ENCODE measurements around the gene FBXW12.
"Not testable (repeated sequence)": the region's sequence is repeated elsewhere in the genome, so short reads cannot be mapped to it uniquely, and the experiment has no call there.

Gene FBXW12

DNA sequence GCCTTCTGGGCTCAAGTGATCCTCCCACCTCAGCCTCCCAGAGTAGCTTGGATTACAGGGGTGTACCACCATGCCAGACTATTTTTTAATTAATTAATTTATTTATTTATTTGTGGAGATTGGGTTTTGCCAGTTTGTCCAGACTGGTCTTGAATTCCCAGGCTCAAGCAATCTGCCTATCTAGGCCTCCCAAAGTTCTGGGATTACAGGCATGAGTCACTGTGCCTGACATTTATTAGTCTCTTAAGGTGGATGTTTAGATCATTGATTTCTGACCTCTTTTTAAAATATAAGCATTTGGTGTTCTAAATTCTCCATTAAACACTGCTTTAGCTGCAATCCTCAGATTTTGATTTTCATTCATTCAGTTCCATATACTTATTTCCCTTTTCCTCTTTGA, 15.6 kb downstream of the FBXW12 start:
- no peak for DNase-seq

DNA sequence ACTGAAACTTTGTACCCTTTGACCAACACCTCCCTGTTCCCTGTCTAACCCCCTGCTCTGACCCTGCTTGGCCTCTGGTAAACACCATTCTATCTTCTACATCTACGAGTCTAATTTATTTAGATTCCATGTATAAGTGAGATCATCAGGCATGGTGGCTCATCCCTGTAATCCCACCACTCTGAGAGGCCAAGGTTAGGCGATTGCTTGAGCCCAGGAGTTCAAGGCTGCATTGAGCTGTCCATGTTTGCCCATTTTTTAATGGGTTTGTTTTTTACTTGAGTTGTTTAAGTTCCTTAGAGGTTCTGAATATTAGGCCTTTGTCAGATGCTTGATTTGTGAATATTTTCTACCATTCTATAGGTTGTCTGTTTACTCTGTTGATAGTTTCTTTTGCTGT, 16.9 kb downstream of the FBXW12 start:
- DNase-seq: no peak

DNA sequence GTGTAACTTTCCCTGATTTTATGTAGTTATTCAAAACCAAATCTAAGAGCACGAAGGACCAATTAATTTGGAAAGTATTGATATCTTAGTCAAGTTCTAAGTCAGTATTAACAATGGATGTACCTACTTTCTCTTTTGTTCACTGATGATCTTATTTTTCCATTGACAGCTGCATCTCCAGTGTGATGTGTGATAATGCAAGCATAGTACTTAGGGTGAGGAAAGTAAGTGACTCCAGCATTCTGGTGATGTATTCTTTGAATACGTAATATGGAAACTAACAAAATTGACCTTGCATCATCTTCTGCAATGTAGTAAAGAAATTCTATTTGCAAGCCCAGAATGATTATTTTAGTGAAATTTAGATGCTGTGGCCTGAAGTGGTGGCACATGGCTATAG, 22.4 kb downstream of the FBXW12 start:
- DNase-seq: no peak

DNA sequence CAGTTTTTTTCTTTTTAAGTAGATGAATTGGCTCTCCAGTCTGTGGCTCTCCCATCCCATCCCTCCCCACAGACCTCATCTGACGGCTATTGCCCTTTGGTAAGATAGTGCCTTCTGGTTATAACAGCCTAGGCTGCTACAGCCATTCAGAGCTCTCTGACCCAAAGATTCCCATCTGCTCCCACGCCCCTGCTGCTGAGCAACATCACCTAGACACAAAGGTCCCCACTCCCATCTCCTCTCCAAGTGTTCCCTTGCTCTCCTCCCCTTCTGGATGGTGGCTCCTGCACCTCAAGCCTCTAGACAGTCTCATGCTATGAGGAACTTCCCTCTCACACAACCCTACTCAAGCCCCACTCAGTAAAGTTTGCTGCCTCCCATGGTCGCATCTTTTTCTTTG, 23.7 kb downstream of the FBXW12 start:
- no peak for DNase-seq

DNA sequence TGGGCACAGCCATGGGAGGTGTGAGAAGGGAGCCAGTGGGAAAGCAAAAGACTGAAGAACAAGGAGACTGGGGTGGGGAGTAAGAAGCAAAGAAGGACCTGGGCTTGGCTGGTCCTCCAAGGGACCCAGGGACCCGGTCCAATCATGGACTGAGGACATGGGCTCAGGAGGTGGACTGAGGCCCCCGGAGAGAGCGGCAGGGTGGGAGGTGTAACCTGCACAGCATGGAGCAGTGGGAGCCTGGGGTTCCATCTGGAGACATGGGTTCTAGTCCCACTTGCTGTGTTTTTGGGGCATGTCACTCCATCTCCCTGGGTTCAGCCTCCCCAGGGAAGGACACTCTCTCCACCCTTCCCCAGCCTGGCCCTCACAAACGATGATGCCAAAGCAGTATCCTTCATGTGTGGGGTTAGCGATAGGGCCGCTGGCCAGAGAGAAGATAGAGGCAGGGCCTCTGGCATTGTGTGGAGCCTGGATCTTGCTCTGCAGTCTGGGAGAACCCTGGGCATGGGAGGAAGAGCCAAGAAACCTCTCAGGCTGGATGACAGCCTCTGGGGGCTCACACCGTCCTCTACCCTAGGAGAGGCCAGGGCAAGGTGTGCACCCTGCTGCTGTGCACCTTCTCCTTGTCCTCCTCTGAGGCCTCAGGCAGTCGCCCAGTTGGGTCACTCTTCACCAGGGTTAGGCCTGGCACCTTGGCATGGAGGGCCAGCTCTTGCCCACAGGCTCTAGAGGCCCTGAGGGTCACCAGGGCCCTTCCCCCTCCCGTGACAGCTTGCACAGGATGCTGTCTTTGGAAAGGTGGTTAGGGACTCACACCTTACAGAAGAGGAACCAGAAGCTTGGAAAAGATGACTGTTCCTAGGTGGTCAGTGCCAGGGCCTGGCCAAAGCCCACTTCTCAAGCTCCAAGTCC, 26.0 kb downstream of the FBXW12 start:
- no peak for DNase-seq

DNA sequence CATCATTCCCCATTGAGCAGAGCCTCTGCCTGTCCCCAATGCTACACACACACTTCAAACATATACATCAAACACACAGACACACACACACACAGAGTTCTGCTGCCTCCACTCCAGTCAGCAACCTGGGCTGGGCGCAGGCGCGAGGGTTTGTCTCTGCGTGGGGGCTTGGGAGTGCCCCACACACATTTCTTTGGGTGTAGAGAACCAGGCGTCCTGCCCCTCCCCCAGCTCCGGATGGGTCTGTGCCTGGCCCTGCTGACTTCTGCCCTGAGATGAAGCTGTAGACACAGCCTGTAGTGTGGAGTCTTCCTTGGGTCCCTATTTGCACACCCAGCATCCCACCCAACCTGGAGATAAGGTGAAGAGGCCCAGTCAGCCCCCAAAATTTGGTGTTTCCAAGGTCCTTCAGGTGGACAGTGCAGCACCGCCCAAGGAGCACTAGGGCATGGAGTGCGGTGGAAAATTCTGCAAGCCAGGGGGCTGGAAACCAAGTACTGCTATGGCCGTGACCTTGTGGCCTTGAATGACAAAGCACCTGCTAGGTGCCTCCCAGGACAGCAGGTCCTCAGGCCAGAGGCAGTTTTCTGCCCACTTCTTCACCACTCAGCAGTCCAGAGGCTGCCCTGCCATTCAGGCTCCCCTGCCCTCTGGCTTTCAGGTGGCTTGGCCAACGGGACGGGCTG, 26.8 kb downstream of the FBXW12 start:
- DNase-seq: no peak

DNA sequence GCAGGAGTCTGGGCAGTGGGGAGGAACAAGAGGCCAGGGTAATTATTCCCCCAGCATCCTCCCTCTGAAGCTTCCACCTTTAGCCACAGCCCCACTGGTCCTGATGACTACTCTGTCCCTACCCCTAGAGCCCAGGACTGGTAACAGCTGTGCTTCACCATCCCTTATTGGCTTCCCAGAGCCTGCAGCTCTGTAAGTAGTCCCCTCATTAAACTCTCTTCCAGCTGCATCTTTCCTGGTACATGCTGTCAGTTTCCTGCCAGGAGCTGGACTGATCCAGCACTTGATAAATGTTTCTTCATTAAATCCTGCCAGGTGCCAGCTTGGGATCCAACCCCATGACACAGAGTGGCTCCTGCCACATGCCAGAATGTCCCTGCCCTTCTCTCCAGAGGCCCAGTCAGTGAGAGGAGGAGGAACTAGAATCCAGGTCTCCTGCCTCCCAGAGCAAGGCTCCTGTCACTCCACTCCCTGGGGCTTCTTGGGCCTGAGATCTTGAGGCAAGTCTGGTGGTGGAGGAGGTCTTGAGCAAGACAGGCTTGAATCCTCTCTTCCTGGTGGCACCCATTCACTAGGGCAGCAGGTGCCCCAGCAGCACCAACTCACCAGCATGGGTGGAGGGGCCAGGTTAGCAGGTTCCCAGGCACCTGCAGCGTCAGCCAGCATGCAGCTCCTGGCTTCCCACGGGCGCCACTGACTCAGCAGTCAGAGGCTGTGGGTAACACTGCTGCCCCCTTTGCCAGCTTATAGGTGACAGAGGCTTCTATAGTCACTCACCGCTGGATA, 27.6 kb downstream of the FBXW12 start:
- no peak for DNase-seq

DNA sequence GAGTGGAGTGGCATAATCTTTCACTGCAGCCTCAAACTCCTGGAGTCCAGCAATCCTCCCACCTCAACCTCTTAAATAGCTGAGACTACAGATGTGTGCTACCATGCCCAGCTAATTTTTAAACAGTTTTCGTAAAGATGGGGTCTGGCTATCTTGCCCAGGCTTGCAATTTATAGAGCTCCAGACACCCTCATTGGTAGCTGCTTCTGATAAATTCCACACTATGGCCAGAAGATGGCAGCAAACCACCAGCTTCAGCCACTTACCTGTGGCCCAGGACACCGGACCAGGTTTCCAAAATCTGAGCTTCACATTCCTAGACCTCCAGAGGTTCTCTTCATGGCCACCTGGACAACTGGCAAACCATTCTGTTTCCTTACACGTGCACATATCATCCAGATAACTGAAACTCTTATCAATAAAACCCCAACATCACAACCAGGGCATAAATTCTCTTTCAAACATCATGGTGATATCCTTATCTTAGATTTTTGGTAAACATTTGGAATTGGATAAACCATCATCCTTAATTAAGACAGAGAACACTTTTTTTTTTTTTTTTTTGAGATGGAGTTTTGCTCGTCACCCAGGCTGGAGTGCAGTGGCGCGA, 28.9 kb downstream of the FBXW12 start:
- peak; percentile 61 to 74 (median 72) for DNase-seq

DNA sequence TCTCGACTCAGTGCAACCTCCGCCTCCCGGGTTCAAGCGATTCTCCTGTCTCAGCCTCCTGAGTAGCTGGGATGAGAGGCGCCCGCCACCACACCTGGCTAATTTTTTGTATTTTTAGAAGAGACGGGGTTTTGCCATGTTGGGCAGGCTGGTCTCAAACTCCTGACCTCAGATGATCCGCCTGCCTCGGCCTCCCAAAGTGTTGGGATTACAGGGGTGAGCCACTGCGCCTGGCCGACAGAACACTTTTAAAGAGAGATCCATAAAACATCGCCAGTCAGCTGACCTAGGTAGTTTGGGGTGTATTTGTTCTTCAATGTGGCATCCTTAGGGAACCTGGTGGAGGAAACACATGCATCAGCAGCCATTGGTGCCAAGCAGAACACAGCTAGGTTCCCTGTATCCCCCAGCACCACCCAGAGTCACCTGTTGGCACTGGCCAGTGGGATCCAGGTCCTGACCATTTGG, 29.4 kb downstream of the FBXW12 start:
- not testable (repeated sequence) for DNase-seq

DNA sequence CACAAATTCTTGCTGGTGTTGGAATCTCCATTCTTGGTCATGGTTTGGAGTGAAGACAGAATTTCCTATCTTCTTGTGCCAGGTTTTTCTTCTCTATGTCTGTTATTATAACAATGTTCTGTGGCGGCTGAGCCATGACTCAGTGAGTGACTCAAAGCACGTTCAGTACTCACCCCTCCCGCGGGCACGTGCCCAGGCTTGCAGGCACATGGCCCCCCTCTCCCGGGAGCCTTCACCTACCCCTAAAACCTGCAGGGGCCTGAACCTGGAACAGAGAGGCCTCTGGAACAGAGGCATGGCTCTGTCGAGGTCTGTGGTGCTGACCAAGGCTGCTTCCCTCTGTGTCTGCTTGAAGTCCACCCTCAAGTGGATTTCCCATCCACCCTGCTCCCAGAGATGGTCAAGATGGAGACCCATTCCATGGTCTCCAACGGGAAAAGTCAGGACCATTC, 30.3 kb downstream of the FBXW12 start:
- DNase-seq: no peak

DNA sequence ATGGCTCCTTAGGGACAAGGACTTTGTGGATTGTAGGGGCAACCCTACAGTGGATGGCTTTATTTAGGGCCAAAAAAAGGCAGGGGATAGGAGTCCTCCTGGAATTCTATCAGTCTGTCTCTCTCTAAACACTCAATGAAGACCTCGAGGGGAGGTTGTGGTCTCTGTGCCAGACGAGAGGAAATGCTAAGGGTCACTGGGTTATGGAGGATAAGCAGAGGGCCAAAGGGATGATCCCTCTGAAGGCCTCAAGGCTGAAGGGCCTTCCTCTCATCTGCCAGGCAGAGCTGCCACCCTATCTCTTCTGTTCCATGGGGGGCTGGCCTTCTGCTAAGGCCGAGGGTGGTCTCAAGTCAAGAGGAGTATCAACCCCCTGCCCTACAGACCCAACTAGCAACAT, 30.9 kb downstream of the FBXW12 start:
- DNase-seq: no peak

DNA sequence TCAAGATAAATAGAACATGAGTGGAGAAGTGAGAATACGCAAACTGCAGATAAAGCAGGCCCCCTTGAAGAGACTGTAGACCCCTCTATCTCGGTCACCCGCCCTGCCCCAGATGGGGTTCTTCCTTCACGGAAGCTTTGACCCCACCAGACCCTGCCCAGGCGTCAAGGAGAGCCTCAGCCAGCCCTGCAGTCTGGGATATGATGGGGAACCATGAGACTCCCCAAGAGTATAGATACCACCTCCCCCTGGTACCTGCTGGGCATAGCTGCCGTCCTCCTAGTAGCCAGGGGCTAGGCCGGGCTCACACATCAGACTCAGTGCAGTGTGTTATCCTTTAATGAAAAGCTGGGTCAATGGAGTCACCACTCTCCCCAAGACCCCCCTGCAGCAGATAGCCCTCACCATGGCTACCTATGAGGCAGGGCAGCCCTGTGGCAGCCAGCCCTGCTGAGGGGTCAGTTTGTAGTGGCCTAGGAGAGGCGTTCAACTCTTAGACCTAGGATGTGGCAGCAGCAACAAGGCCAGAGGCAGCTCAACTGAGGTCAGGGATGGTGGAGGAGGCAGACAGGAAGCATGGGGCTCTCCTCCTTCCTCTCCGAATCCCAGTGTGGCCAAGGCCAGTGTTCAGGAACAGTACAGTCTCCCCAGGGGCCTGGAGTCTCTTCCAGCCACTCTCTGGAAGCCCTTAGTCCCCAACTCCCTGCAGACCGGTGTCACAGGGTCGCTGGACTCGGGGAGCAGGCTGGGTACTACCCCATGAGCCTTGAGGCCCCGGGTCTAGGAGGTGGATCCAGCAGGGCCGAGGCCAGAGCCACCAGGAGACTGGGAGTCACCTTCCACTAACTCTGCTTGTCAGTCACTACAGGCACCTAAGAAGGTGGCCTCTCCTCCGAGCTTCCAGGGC, 31.8 kb downstream of the FBXW12 start:
- DNase-seq: no peak

DNA sequence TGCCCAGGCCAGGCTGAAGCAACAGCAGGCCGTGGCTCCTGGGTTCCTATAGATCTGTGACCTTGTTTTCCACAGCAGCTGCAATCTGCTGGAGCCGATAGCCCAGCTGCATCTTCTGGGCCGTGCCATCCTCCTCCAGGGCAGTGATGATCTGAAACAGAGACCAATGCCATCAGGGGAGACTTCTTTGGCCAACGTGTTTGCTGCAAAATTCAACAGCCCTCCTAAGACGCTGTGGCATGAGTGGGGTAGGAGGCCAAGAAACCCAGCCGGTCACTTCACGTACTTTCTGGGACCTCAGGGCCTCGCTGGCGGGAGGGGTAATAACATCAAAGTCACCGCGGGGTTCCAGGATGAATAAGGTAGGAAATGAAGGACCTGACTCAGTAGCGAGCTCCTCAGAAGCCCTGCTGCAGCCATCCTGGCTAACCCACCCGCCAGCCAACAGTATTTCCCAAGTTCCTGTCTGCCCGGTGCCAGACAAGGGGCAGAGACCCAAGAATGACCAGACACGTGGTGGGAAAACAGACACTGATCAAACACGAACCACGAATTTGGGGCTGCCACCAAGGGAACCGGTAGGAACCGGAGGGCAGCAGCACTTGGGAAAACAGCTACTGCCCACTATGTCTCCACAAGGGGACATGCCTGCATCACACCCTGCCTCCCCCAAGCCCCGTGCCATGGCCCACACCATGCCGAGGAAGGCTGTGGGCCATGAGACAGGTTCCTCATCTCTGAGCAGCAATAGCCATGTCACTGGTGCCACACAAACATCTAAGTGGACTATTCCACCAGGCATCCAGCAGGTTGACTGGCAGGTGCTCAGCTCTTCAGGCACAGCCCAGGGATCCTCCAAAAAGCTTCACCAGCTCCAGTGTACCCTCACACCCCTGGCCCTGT, 32.7 kb downstream of the FBXW12 start:
- DNase-seq: no peak

DNA sequence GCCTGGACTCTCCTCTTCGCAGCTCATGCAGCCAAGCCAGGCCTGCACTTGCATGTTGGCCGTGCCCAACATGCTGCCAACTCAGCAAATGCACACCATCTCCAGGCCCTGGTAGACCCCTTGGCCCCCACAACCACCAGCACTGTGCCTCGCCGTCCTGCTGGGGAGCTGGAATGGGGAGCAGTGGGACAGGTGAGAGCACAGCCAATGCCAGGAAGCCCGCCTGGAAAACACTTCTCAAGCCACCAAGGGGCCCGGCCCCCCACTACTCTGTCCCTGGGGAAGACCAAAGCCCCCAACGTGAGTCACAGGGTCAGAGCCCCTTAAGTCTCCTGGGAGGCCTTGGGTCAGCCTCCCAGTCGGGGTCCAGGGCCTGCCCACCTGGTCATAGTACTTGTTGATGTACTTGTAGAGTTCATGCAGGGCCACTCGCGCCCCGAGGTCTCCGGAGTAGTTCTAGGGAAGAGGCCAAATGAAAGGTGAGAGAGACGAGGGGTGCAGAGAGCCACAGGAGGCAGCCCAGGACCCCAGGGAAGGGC, 33.4 kb downstream of the FBXW12 start:
- no peak for DNase-seq

DNA sequence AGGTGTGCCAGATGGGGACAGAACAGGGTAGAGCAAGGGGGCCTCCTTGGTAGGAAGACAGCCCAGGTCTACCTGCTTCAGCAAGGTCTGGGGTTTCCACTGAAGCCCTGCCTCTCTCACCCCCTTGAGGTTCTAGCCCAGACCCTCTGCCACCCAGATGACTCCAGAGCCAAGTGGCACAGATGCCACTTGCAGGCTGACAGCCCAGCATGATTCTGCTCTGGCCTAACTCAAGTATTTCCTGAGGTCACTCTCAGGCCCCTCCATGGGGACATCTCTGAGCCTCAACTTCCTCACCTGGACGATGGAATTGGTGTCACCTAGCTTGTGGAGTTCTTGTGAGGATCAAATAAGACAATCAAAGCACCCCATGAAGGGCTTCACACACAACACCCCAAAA, 34.0 kb downstream of the FBXW12 start:
- DNase-seq: no peak

DNA sequence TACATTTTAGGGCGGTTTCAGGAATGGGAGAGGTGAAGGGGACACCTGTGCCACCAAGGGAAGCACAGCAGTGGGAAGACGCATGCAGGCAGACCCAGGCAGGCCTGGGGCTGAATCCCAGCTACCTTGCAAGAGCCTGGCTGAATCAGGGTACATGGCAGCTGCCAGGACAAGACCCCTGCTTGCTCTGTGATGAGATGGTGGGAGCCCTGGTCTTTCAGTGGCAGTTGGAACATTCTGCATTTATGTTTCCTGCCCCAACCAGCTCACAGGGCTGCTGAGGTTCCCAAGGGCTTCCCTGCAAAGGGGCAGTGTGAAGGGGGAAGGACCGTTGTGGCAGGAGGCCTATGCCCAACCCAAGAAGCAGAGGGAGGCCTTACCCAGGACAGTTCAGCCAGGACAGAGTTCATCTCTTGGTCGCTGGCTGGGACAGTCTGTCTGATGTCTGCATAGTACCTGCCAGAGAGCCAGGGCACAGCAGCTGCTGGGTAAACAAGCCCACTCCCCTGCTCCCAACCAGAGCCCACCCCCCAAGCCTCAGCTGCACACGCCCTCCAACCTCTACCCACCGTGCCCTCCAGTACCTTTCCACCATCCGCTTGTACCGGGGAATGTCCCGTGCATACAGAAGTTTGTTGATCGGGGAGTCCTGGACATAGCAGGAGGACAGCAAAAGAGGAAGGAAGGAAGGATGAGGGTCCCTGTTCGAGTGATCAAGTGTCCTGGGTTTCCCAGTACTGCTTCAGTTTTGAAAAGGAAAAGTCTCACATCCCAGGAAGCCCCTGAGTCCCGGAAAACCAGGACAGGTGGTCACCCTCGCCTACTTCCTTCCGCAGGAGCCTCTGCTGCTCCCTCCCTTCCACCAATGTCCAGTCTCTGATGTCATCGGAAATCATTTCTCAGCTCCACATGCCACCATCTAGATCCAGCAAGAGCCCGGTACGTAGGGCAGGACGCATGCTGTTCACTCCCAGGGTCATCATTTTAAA, 34.7 kb downstream of the FBXW12 start:
- DNase-seq: no peak

DNA sequence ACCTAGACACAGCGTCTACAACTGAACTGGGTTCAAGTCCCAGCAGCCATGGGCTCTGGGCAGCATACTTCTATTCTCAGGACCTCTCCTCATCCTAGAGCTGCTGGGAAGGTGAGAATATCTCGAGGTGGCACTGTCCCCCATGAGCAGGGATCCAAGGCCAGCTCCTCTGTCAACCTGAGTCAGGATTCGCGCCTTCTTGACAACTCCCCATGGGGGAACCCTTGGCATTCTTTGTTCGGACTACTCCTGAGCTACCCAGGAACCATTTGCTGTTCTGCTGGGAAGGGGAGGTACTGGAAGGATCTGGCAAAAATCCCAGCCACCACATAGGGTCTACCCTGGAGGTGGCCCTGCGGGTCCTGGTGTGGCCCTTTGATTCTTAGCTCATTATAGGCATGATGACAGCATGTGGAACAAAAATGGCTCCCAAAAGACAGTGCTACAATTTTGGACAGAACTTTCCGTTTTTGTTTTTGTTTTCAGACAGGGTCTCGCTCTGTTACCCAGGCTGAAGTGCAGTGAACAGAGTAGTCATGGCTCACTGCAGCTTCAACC, 35.6 kb downstream of the FBXW12 start:
- no peak for DNase-seq

DNA sequence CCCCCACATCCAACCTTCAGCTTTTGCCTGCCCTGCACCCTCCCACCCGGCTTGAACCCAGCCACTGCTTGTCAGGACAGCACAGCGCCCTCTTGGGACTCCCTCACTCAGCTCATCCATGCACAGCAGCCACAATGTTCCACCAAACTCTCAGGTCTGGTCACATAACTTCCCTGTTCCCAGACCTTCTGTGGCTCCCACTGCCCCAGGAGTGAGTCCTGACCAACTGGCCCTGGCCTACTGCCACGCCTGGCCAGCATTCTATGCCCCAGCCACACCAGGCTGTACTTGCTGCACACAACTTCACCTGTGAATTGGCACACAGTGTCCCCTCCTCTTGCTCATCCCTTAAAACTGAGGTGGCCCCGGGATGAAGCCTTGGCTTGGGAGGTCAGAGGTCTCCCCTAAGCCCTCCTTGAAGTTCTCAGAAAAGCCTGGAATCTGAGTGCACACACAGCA, 36.8 kb downstream of the FBXW12 start:
- DNase-seq: no peak

Measured in suppressor macrophage (primary cell).